MM.1S (cell line): ENCODE data around the gene DLX2.

Experiments used
- DNase-seq: peaks from one replicate; pipeline ENCODE4 v3.0.0-alpha.2; 2015
- H2AFZ ChIP-seq: fragments of 300-600 bp; sonication (generic); 2 replicates; pipeline ENCODE4 v1.6.0; 2016; ENCODE audit warnings: antibody characterized with exemption, low read length
- H3F3A ChIP-seq: fragments of 300-600 bp; sonication (generic); 2 replicates; pipeline ENCODE4 v1.6.1; 2016; ENCODE audit warnings: mild to moderate bottlenecking, antibody characterized with exemption, low read length, moderate library complexity, mixed read lengths; ENCODE audit not compliant: insufficient read depth
- H3K27ac ChIP-seq: fragments of 300-600 bp; sonication (generic); 2 replicates; pipeline ENCODE4 v1.5.1; 2016; ENCODE audit warnings: mild to moderate bottlenecking, low read length
- H3K27me3 ChIP-seq: fragments of 300-600 bp; sonication (generic); replicated peaks from 2 replicates; pipeline ENCODE4 v1.6.0; 2016; ENCODE audit warnings: low read length; ENCODE audit not compliant: insufficient read depth
- H3K36me3 ChIP-seq: fragments of 300-600 bp; sonication (generic); replicated peaks from 2 replicates; pipeline ENCODE4 v1.6.1; 2016; ENCODE audit warnings: mild to moderate bottlenecking, low read length, mixed read lengths; ENCODE audit not compliant: insufficient read depth
- H3K4me1 ChIP-seq: fragments of 300-600 bp; sonication (generic); 2 replicates; pipeline ENCODE4 v1.6.1; 2016; ENCODE audit warnings: low read length, mixed read lengths
- H3K4me2 ChIP-seq: fragments of 300-600 bp; sonication (generic); 2 replicates; pipeline ENCODE4 v1.6.0; 2016; ENCODE audit warnings: low read depth, low read length
- H3K4me3 ChIP-seq: fragments of 300-600 bp; sonication (generic); 2 replicates; pipeline ENCODE4 v1.5.1; 2016; ENCODE audit warnings: low read length, mixed read lengths
- H3K79me2 ChIP-seq: fragments of 300-600 bp; sonication (generic); 2 replicates; pipeline ENCODE4 v1.6.1; 2016; ENCODE audit warnings: mixed run types, low read length, mixed read lengths
- H3K9ac ChIP-seq: fragments of 300-600 bp; sonication (generic); 2 replicates; pipeline ENCODE4 v1.6.1; 2016; ENCODE audit warnings: low read length, mixed read lengths
- H3K9me2 ChIP-seq: fragments of 300-600 bp; sonication (generic); replicated peaks from 2 replicates; pipeline ENCODE4 v1.6.1; 2016; ENCODE audit warnings: mild to moderate bottlenecking, low read length, mixed read lengths; ENCODE audit not compliant: insufficient read depth
- H3K9me3 ChIP-seq: fragments of 300-600 bp; sonication (generic); replicated peaks from 2 replicates; pipeline ENCODE4 v1.6.1; 2016; ENCODE audit warnings: mild to moderate bottlenecking, low read length, mixed read lengths; ENCODE audit not compliant: insufficient read depth
- H4K20me1 ChIP-seq: fragments of 300-600 bp; sonication (generic); 2 replicates; pipeline ENCODE4 v1.6.1; 2016; ENCODE audit warnings: mild to moderate bottlenecking, low read length, moderate library complexity, mixed read lengths; ENCODE audit not compliant: insufficient read depth
- CTCF ChIP-seq: fragments of 300-600 bp; sonication (generic); IDR thresholded peaks from 2 replicates; pipeline ENCODE4 v1.5.1; 2016; ENCODE audit warnings: antibody characterized with exemption, low read length, mixed read lengths
- EZH2 ChIP-seq: fragments of 300-600 bp; sonication (generic); optimal IDR thresholded peaks from 2 replicates; pipeline ENCODE3; 2017; ENCODE audit warnings: low read depth, mild to moderate bottlenecking, antibody characterized with exemption, low read length, mixed read lengths
- EZH2phosphoT487 ChIP-seq: fragments of 300-600 bp; sonication (generic); IDR thresholded peaks from 2 replicates; pipeline ENCODE4 v1.6.1; 2018; ENCODE audit warnings: antibody characterized with exemption, low read length

Gene DLX2

GRCh38 chr2:172056293-172056692 lies 46.4 kb downstream of the DLX2 start:
- Histone ChIP-seq H3K4me1 (no peaks in the 10 kb centered on the region), H3K27ac (no peak overlapping the region), H3F3A (no peaks in the 10 kb centered on the region), H3K79me2 (no peaks in the 10 kb centered on the region), H4K20me1 (no peaks in the 10 kb centered on the region), H3K36me3 (no peaks in the 10 kb centered on the region), H3K9me2 (no peaks in the 10 kb centered on the region), H2AFZ (no peak overlapping the region), H3K9me3 (no peaks in the 10 kb centered on the region), H3K4me3 (no peak overlapping the region), H3K4me2 (no peak overlapping the region), H3K27me3 (no peaks in the 10 kb centered on the region), H3K9ac (no peak overlapping the region)
- TF ChIP-seq CTCF (no peak), EZH2 (no peak), EZH2phosphoT487 (no peak)
- DNase-seq = no peak

GRCh38 chr2:172053486-172053885 lies 49.2 kb downstream of the DLX2 start:
- Histone ChIP-seq H3K4me3 (no peak overlapping the region), H3K9me3 (no peaks in the 10 kb centered on the region), H4K20me1 (no peaks in the 10 kb centered on the region), H3K4me1 (no peaks in the 10 kb centered on the region), H3K36me3 (no peaks in the 10 kb centered on the region), H3K27ac (no peak overlapping the region), H3F3A (no peaks in the 10 kb centered on the region), H3K4me2 (no peak overlapping the region), H3K9me2 (no peaks in the 10 kb centered on the region), H3K79me2 (no peaks in the 10 kb centered on the region), H3K27me3 (no peaks in the 10 kb centered on the region), H3K9ac (no peak overlapping the region), H2AFZ (no peak overlapping the region)
- TF ChIP-seq EZH2phosphoT487 = no peak
- TF ChIP-seq EZH2 = no peak
- DNase-seq = no peak

GRCh38 chr2:172052000-172052983 lies 50.4 kb downstream of the DLX2 start:
- DNase-seq = no peak
- no peaks in the 10 kb centered on the region for H3F3A ChIP-seq
- H3K4me2 ChIP-seq = no peak overlapping the region
- no peaks in the 10 kb centered on the region for H3K9me3 ChIP-seq
- H3K36me3 ChIP-seq = no peaks in the 10 kb centered on the region
- H3K4me1 ChIP-seq = no peaks in the 10 kb centered on the region
- H2AFZ ChIP-seq = no peak overlapping the region
- H3K4me3 ChIP-seq = no peak overlapping the region
- no peaks in the 10 kb centered on the region for H3K79me2 ChIP-seq
- no peaks in the 10 kb centered on the region for H3K9me2 ChIP-seq
- no peaks in the 10 kb centered on the region for H4K20me1 ChIP-seq
- TF ChIP-seq CTCF (no peak), EZH2 (no peak), EZH2phosphoT487 (no peak)
- H3K9ac ChIP-seq = no peak overlapping the region
- H3K27ac ChIP-seq = no peak overlapping the region
- H3K27me3 ChIP-seq = no peaks in the 10 kb centered on the region

DNA sequence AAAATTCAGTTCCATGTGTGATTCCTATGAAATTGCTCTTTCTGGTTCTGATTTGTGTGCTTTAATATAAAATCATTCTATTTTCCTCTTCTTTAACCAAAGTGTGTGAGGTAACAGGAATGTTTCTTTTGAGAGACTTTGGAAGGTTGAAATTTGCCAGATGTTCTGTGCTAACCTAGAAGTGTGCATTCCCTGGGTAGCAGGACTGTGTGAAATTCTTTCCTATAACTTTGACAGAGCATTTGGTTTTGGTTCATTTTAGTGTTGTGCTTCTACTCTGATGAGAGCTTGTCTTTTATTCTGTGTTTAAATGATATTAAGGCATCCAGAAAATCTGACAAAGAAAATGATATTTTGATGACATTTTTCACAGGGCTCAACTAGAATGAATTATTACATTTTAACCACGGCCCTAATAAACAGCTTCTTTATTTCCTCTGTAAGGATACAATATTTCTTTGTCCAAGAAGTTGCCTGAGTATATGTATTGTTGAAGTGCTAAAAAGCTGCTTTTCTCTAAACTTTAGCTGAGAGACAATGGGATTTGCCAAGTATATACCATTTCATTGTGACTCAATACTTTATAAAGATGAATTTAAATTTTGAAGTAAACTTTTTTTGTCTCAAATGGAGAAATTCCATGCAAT lies 52.1 kb downstream of the DLX2 start:
- TF ChIP-seq CTCF = no peak
- no peak for TF ChIP-seq EZH2phosphoT487
- TF ChIP-seq EZH2 = no peak
- Histone ChIP-seq H3K9me2 (no peaks in the 10 kb centered on the region), H3K27ac (no peak overlapping the region), H3K4me3 (no peak overlapping the region), H3F3A (no peaks in the 10 kb centered on the region), H3K4me2 (no peak overlapping the region), H3K79me2 (no peaks in the 10 kb centered on the region), H4K20me1 (no peaks in the 10 kb centered on the region), H3K27me3 (no peaks in the 10 kb centered on the region), H2AFZ (no peak overlapping the region), H3K9me3 (no peaks in the 10 kb centered on the region), H3K4me1 (no peaks in the 10 kb centered on the region), H3K36me3 (no peaks in the 10 kb centered on the region), H3K9ac (no peak overlapping the region)
- no peak for DNase-seq
